Fibroblast of lung (primary cell): ENCODE measurements around the gene PLEKHO2. TPM values are rescaled to one million over a fixed set of nuclear protein-coding genes. Genes with fewer than 3 reads are reported as not detected.

ENCODE experiments used
- DNase-seq, 2 donors: peaks; one replicate each; pipeline versions ENCODE4 v3.0.0 to v3.0.0-alpha.2; 2010; ENCODE audit warnings: low read depth in 2 of 2
- H2AFZ ChIP-seq: 2 replicates; pipeline ENCODE4 v1.5.1; 2012; ENCODE audit warnings: low read length, control low read depth, inconsistent platforms
- H3K27ac ChIP-seq: 2 replicates; pipeline ENCODE4 v1.5.1; 2011; ENCODE audit warnings: low read length, control low read depth; ENCODE audit not compliant: insufficient read depth
- H3K27me3 ChIP-seq: 2 replicates; pipeline ENCODE4 v1.5.1; 2011; ENCODE audit warnings: mild to moderate bottlenecking, low read length; ENCODE audit not compliant: control insufficient read depth, insufficient read depth
- H3K36me3 ChIP-seq: 2 replicates; pipeline ENCODE4 v1.5.1; 2011; ENCODE audit warnings: low read length; ENCODE audit not compliant: control insufficient read depth, insufficient read depth
- H3K4me1 ChIP-seq: 2 replicates; pipeline ENCODE4 v1.5.1; 2011; ENCODE audit warnings: low read length; ENCODE audit not compliant: control insufficient read depth, insufficient read depth; ENCODE audit errors: extremely low read depth
- H3K4me2 ChIP-seq: 2 replicates; pipeline ENCODE4 v1.5.1; 2011; ENCODE audit warnings: low read length, control low read depth; ENCODE audit not compliant: insufficient read depth; ENCODE audit errors: extremely low read depth
- H3K4me3 ChIP-seq, 4 experiments: fragments of 200-600 bp in 1 of 4; sonication (generic) in 1 of 4; replicated peaks in 1 of 4; 2 replicates each; pipeline ENCODE4 v1.5.1; 2011 to 2016; ENCODE audit warnings: low read length in 4 of 4, low read depth in 3 of 4, mild to moderate bottlenecking in 3 of 4, control low read depth in 2 of 4, inconsistent platforms in 1 of 4, mixed read lengths in 1 of 4; ENCODE audit not compliant: insufficient read depth in 1 of 4; ENCODE audit errors: control extremely low read depth in 1 of 4
- H3K79me2 ChIP-seq: 2 replicates; pipeline ENCODE4 v1.5.1; 2012; ENCODE audit warnings: mild to moderate bottlenecking, low read length, inconsistent platforms; ENCODE audit not compliant: control insufficient read depth, insufficient read depth
- H3K9ac ChIP-seq: 2 replicates; pipeline ENCODE4 v1.5.1; 2011; ENCODE audit warnings: mild to moderate bottlenecking, low read length, control low read depth; ENCODE audit not compliant: insufficient read depth
- H3K9me3 ChIP-seq: 2 replicates; pipeline ENCODE4 v1.5.1; 2012; ENCODE audit warnings: low read depth, low read length; ENCODE audit not compliant: control insufficient read depth, insufficient read depth
- H4K20me1 ChIP-seq: 2 replicates; pipeline ENCODE4 v1.5.1; 2011; ENCODE audit warnings: low read length; ENCODE audit not compliant: control insufficient read depth, insufficient read depth; ENCODE audit errors: extremely low read depth
- EZH2 ChIP-seq: IDR thresholded peaks from 2 replicates; pipeline ENCODE4 v1.5.1; 2012; ENCODE audit warnings: low read length, control low read depth, mild to moderate bottlenecking; ENCODE audit errors: missing control alignments
- polyA plus RNA-seq, 2 donors: library from polyadenylated mRNA; depleted of rRNA in 1 of 2; stranded (reverse) in 1 of 2; unstranded in 1 of 2; fragments of >200 nt; gene quantifications; 2 replicates each; pipeline ENCODE4 v1.2.1, GENCODE V29; 2011 to 2012; ENCODE audit warnings: missing spikeins in 1 of 2
- total RNA-seq: library from RNA; depleted of rRNA; stranded (reverse); fragments of >200 nt; gene quantifications from 2 replicates; pipeline ENCODE4 v1.2.1, GENCODE V29; 2014
- TF ChIP-seq, protein P1 (sequence below), 2 donors: IDR thresholded peaks in 1 of 2; conservative IDR thresholded peaks in 1 of 2; 1 replicate in 1 of 2; 2 replicates in 1 of 2; pipeline ENCODE4 v1.5.1; 2011 to 2012; ENCODE audit warnings: low read length in 2 of 2, control low read depth in 1 of 2, inconsistent platforms in 1 of 2, low read depth in 1 of 2, mild to moderate bottlenecking in 1 of 2

The PLEKHO2 gene
- total and polyA plus RNA-seq, 2 donors (not counting 1 experiment from before 2014, with no cell fraction given): 78.6 to 163 TPM

DNA sequence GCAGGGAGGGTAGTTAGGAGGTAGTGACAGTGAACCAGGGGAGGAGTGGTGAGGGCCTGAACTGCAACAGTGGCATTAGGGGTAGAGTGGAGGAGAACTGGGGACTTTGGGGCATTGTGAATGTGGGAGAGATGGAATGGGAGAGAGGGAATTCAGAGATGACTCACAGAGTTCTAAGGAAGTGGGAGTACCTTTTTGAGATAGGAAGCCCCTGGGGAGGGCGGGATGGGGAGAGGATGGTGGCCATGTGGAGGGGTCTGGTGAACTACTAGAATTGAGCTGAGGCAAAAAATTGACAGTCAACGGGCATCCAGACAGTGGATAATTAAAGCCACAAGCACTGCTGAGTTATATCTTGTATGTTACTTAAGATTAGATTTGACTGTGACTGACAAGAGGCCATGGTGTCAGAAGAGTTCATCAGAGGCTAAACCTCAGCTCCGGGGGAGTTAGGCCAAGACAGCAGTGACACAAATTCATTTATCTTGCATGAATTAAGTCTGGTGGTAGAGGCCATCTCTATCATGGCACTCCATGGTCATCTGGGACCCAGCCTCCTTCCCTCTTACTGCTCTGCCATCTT, 34.0 kb downstream of the PLEKHO2 start:
- Histone ChIP-seq H4K20me1 (no peaks in the 10 kb centered on the region), H3K9ac (no peak overlapping the region), H3K4me2 (no peak overlapping the region), H3K9me3 (no peaks in the 10 kb centered on the region), H3K36me3 (no peaks in the 10 kb centered on the region), H3K4me1 (peaks cover 12% of the 10 kb centered on the region), H3K27me3 (no peaks in the 10 kb centered on the region), H3K79me2 (no peaks in the 10 kb centered on the region), H3K27ac (no peak overlapping the region), H2AFZ (no peak overlapping the region), H3K4me3 (no peak overlapping the region)
- TF ChIP-seq, protein P1, sequence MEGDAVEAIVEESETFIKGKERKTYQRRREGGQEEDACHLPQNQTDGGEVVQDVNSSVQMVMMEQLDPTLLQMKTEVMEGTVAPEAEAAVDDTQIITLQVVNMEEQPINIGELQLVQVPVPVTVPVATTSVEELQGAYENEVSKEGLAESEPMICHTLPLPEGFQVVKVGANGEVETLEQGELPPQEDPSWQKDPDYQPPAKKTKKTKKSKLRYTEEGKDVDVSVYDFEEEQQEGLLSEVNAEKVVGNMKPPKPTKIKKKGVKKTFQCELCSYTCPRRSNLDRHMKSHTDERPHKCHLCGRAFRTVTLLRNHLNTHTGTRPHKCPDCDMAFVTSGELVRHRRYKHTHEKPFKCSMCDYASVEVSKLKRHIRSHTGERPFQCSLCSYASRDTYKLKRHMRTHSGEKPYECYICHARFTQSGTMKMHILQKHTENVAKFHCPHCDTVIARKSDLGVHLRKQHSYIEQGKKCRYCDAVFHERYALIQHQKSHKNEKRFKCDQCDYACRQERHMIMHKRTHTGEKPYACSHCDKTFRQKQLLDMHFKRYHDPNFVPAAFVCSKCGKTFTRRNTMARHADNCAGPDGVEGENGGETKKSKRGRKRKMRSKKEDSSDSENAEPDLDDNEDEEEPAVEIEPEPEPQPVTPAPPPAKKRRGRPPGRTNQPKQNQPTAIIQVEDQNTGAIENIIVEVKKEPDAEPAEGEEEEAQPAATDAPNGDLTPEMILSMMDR (conservative IDR thresholded peaks at IDR 0.05 in 1 of 2, IDR thresholded peaks at IDR 0.05 in 1 of 2; ENCODE audit: low read depth in 1 of 2, low read length in 2 of 2): no peak
- TF ChIP-seq EZH2: no peak
- DNase-seq: no peak

DNA sequence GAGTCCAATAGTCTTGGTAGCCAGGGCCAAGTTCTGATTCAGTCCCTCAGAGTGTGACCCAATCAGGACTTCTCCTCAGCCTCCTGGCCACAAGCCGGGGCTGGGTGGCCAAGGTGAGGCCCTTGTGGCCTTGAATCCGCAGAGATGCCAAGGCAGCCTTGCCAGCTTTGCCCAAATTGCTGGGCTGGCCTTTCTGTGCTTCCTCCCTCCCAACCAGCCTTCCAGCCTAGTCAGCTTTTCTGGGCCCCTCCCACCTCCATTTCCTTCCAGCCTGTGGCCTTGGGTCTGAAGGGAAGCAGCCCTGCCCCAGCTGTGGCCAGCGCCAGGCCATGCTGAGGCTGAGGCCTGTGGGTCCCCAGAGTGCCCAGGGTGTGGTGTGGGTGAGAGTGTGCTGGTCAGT, 35.7 kb downstream of the PLEKHO2 start:
- TF ChIP-seq EZH2: no peak
- TF ChIP-seq, protein P1 (conservative IDR thresholded peaks at IDR 0.05 in 1 of 2, IDR thresholded peaks at IDR 0.05 in 1 of 2; ENCODE audit: low read depth in 1 of 2, low read length in 2 of 2): no peak
- DNase-seq: peak in 1 of 2 donors; percentile 42
- Histone ChIP-seq H3K27me3 (no peaks in the 10 kb centered on the region), H3K9ac (no peak overlapping the region), H3K36me3 (no peaks in the 10 kb centered on the region), H3K79me2 (no peaks in the 10 kb centered on the region), H4K20me1 (no peaks in the 10 kb centered on the region), H3K9me3 (no peaks in the 10 kb centered on the region), H3K4me3 (no peak overlapping the region), H3K27ac (no peak overlapping the region), H3K4me1 (peaks cover 15% of the 10 kb centered on the region), H2AFZ (no peak overlapping the region), H3K4me2 (no peak overlapping the region)

DNA sequence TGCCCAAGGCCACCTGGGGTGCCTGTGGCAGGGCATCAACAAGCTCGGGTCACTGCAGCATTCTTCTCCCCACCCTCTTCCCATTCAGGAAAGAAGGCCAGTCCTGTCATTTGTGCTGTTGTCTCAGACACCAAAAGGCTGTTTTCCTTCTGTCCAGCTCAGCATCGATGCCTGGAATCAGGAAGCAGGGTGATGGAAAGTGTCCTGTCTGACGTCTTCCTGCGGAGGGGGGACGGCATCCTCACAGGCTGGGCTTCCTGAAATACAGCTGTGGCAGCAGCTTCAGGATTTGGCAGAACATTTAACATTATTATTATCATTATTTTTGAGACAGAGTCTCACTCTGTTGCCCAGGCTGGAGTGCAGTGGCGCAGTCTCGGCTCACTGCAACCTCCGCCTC, 37.0 kb downstream of the PLEKHO2 start:
- H3K9ac ChIP-seq: no peak overlapping the region
- no peak overlapping the region for H3K4me3 ChIP-seq
- no peaks in the 10 kb centered on the region for H3K27me3 ChIP-seq
- no peaks in the 10 kb centered on the region for H3K36me3 ChIP-seq
- H3K4me1 ChIP-seq: peaks cover 15% of the 10 kb centered on the region
- H2AFZ ChIP-seq: no peak overlapping the region
- H3K9me3 ChIP-seq: no peaks in the 10 kb centered on the region
- no peak for TF ChIP-seq EZH2
- TF ChIP-seq, protein P1 (conservative IDR thresholded peaks at IDR 0.05 in 1 of 2, IDR thresholded peaks at IDR 0.05 in 1 of 2; ENCODE audit: low read depth in 1 of 2, low read length in 2 of 2): no peak
- no peaks in the 10 kb centered on the region for H3K79me2 ChIP-seq
- H4K20me1 ChIP-seq: no peaks in the 10 kb centered on the region
- H3K27ac ChIP-seq: no peak overlapping the region
- no peak for DNase-seq
- H3K4me2 ChIP-seq: no peak overlapping the region
